HepG2 (cell line): ENCODE measurements around the gene LSR.

Source experiments
- ATF1 ChIP-seq: IDR thresholded peaks from 2 replicates; pipeline ENCODE4 v1.6.1; 2016; ENCODE audit warnings: mild to moderate bottlenecking, control low read depth
- ELF4 ChIP-seq: sonication (generic); formaldehyde crosslinking; IDR thresholded peaks from 2 replicates; pipeline ENCODE4 v1.5.0; 2020; ENCODE audit warnings: missing genetic modification reagents, mild to moderate bottlenecking, moderate library complexity, borderline replicate concordance
- MAX ChIP-seq: IDR thresholded peaks from 2 replicates; pipeline ENCODE4 v1.6.1; 2012; ENCODE audit warnings: inconsistent platforms
- NAIF1 ChIP-seq: sonication (generic); formaldehyde crosslinking; IDR thresholded peaks from 2 replicates; pipeline ENCODE4 v1.5.0; 2020; ENCODE audit warnings: mild to moderate bottlenecking, missing genetic modification reagents, borderline replicate concordance
- NFE2L1 ChIP-seq: sonication (generic); formaldehyde crosslinking; IDR thresholded peaks from 2 replicates; pipeline ENCODE4 v1.4.0; 2020; ENCODE audit warnings: missing genetic modification reagents, mild to moderate bottlenecking, borderline replicate concordance
- PHB2 ChIP-seq: fragments of 450-650 bp; IDR thresholded peaks from 2 replicates; pipeline ENCODE4 v1.6.1; 2018; ENCODE audit not compliant: partially characterized antibody
- POLR2A ChIP-seq, 2 experiments: IDR thresholded peaks; 2 replicates each; pipeline ENCODE4 v1.6.1; 2011; ENCODE audit warnings: low read depth in 2 of 2, low read length in 2 of 2, mild to moderate bottlenecking in 1 of 2, moderate library complexity in 1 of 2; ENCODE audit not compliant: insufficient read depth in 1 of 2
- TMF1 ChIP-seq: sonication (generic); formaldehyde crosslinking; IDR thresholded peaks from 2 replicates; pipeline ENCODE4 v1.8.1; 2022; ENCODE audit warnings: low read depth, missing genetic modification reagents
- TRIM24 ChIP-seq: sonication (generic); formaldehyde crosslinking; IDR thresholded peaks from 2 replicates; pipeline ENCODE4 v1.8.0; 2022; ENCODE audit warnings: mild to moderate bottlenecking, missing genetic modification reagents
- USF2 ChIP-seq, 2 experiments: sonication (generic) in 1 of 2; formaldehyde crosslinking in 1 of 2; IDR thresholded peaks; 2 replicates each; pipeline versions ENCODE4 v1.5.1 to v1.6.1; 2011 to 2020; ENCODE audit warnings: borderline replicate concordance in 1 of 2, low read depth in 1 of 2, low read length in 1 of 2, mild to moderate bottlenecking in 1 of 2, missing genetic modification reagents in 1 of 2, moderate library complexity in 1 of 2
- ZBTB8A ChIP-seq: sonication (generic); formaldehyde crosslinking; IDR thresholded peaks from 2 replicates; pipeline ENCODE4 v1.4.0; 2020; ENCODE audit warnings: mild to moderate bottlenecking, low read depth, missing genetic modification reagents, borderline replicate concordance
- ZKSCAN8 ChIP-seq: IDR thresholded peaks from 2 replicates; pipeline ENCODE4 v1.6.1; 2016; ENCODE audit warnings: borderline replicate concordance, missing genetic modification reagents, missing compliant biosample characterization
- TF ChIP-seq, protein P1 (sequence below): sonication (generic); formaldehyde crosslinking; IDR thresholded peaks from 2 replicates; pipeline ENCODE4 v1.5.0; 2020; ENCODE audit warnings: mild to moderate bottlenecking, missing genetic modification reagents, moderate library complexity
- TF ChIP-seq, protein P2 (sequence below): sonication (generic); formaldehyde crosslinking; IDR thresholded peaks from 2 replicates; pipeline ENCODE4 v1.8.0; 2022; ENCODE audit warnings: mild to moderate bottlenecking, missing genetic modification reagents; ENCODE audit not compliant: insufficient replicate concordance

GRCh38 chr19:35229601-35230000 is 19.2 kb upstream of the LSR start:
- TF ChIP-seq USF2 (IDR thresholded peaks at IDR 0.05; ENCODE audit: low read depth, low read length), result no peak
- no peak for TF ChIP-seq USF2 (CRISPR knock-in tag; IDR thresholded peaks at IDR 0.05; ENCODE audit: borderline replicate concordance)
- TF ChIP-seq NAIF1 (CRISPR knock-in tag), result no peak
- TF ChIP-seq, protein P1, sequence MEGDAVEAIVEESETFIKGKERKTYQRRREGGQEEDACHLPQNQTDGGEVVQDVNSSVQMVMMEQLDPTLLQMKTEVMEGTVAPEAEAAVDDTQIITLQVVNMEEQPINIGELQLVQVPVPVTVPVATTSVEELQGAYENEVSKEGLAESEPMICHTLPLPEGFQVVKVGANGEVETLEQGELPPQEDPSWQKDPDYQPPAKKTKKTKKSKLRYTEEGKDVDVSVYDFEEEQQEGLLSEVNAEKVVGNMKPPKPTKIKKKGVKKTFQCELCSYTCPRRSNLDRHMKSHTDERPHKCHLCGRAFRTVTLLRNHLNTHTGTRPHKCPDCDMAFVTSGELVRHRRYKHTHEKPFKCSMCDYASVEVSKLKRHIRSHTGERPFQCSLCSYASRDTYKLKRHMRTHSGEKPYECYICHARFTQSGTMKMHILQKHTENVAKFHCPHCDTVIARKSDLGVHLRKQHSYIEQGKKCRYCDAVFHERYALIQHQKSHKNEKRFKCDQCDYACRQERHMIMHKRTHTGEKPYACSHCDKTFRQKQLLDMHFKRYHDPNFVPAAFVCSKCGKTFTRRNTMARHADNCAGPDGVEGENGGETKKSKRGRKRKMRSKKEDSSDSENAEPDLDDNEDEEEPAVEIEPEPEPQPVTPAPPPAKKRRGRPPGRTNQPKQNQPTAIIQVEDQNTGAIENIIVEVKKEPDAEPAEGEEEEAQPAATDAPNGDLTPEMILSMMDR (CRISPR knock-in tag), result no peak
- TF ChIP-seq ZBTB8A, result no peak
- no peak for TF ChIP-seq ZKSCAN8 (CRISPR knock-in tag)
- no peak for TF ChIP-seq POLR2A (IDR thresholded peaks at IDR 0.05; ENCODE audit: insufficient read depth in 1 of 2, low read depth in 2 of 2, low read length in 2 of 2)
- no peak for TF ChIP-seq TRIM24 (CRISPR knock-in tag)
- TF ChIP-seq TMF1 (CRISPR knock-in tag), result no peak
- TF ChIP-seq NFE2L1 (CRISPR knock-in tag), result no peak
- TF ChIP-seq ELF4 (CRISPR knock-in tag), result no peak
- TF ChIP-seq, protein P2, sequence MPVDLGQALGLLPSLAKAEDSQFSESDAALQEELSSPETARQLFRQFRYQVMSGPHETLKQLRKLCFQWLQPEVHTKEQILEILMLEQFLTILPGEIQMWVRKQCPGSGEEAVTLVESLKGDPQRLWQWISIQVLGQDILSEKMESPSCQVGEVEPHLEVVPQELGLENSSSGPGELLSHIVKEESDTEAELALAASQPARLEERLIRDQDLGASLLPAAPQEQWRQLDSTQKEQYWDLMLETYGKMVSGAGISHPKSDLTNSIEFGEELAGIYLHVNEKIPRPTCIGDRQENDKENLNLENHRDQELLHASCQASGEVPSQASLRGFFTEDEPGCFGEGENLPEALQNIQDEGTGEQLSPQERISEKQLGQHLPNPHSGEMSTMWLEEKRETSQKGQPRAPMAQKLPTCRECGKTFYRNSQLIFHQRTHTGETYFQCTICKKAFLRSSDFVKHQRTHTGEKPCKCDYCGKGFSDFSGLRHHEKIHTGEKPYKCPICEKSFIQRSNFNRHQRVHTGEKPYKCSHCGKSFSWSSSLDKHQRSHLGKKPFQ (CRISPR knock-in tag), result no peak
- TF ChIP-seq ATF1 (CRISPR knock-in tag), result no peak
- TF ChIP-seq PHB2, result no peak
- no peak for TF ChIP-seq MAX
